CD4-positive, alpha-beta T cell treated with Interleukin-21 for 1 hour (primary cell): ENCODE measurements around the gene CAMK2D.

Source experiments
- DNase-seq: peaks from one replicate; pipeline ENCODE4 v3.0.0-alpha.2; 2020

CAMK2D gene

GRCh38 chr4:113457886-113458285 lies 303.7 kb downstream of the CAMK2D start:
- no peak for DNase-seq

- no peak for DNase-seq
Observed at GRCh38 chr4:113457121-113457520, 304.4 kb downstream of the CAMK2D start.

- no peak for DNase-seq
Observed at GRCh38 chr4:113455061-113455460, 306.5 kb downstream of the CAMK2D start.

- DNase-seq, result no peak
Observed at GRCh38 chr4:113452868-113453620, 308.5 kb downstream of the CAMK2D start.

- DNase-seq, result no peak
Observed at GRCh38 chr4:113452152-113452551, 309.4 kb downstream of the CAMK2D start.

- no peak for DNase-seq
Observed at GRCh38 chr4:113450295-113451080, 311.1 kb downstream of the CAMK2D start.

- DNase-seq, result no peak
Observed at GRCh38 chr4:113449410-113449974, 312.0 kb downstream of the CAMK2D start.

GRCh38 chr4:113447769-113448168 lies 313.8 kb downstream of the CAMK2D start:
- no peak for DNase-seq

- DNase-seq, result no peak
Observed at GRCh38 chr4:113447061-113447460, 314.5 kb downstream of the CAMK2D start.

- DNase-seq, result no peak
Observed at GRCh38 chr4:113446019-113446418, 315.5 kb downstream of the CAMK2D start.

GRCh38 chr4:113445286-113445685 lies 316.3 kb downstream of the CAMK2D start:
- DNase-seq, result no peak

GRCh38 chr4:113444386-113444785 lies 317.2 kb downstream of the CAMK2D start:
- no peak for DNase-seq

GRCh38 chr4:113442826-113443225 lies 318.7 kb downstream of the CAMK2D start:
- DNase-seq, result no peak

- DNase-seq, result no peak
Observed at GRCh38 chr4:113440371-113440770, 321.2 kb downstream of the CAMK2D start.

- no peak for DNase-seq
Observed at GRCh38 chr4:113438596-113438995, 322.9 kb downstream of the CAMK2D start.

GRCh38 chr4:113437129-113437528 lies 324.4 kb downstream of the CAMK2D start:
- no peak for DNase-seq

- no peak for DNase-seq
Observed at GRCh38 chr4:113436360-113436759, 325.2 kb downstream of the CAMK2D start.

- DNase-seq, result no peak
Observed at GRCh38 chr4:113435893-113436292, 325.6 kb downstream of the CAMK2D start.

GRCh38 chr4:113434247-113434587 lies 327.3 kb downstream of the CAMK2D start:
- DNase-seq, result no peak

GRCh38 chr4:113433536-113434246 lies 327.8 kb downstream of the CAMK2D start:
- no peak for DNase-seq

- no peak for DNase-seq
Observed at GRCh38 chr4:113433116-113433515, 328.4 kb downstream of the CAMK2D start.

GRCh38 chr4:113423631-113424030 lies 337.9 kb downstream of the CAMK2D start:
- DNase-seq, result no peak

GRCh38 chr4:113420938-113421337 lies 340.6 kb downstream of the CAMK2D start:
- DNase-seq, result no peak
